Vagina (tissue), 2 donors: ENCODE measurements around the gene SEMA4B.

Experiments used
- POLR2AphosphoS5 ChIP-seq, 2 donors: sonication (generic); formaldehyde crosslinking; IDR thresholded peaks; one replicate each; pipeline ENCODE4 v1.9.0; 2017; ENCODE audit warnings: antibody characterized with exemption in 2 of 2, mild to moderate bottlenecking in 2 of 2, low read depth in 1 of 2; ENCODE audit not compliant: insufficient read depth in 1 of 2
- TF ChIP-seq, protein P1 (sequence below), 3 experiments: fragments of 450-650 bp in 2 of 3; fragments of 200-600 bp in 1 of 3; sonication (generic) in 1 of 3; IDR thresholded peaks; one replicate each; pipeline ENCODE4 v1.5.1; 2017 to 2019; ENCODE audit warnings: antibody characterized with exemption in 3 of 3, mild to moderate bottlenecking in 2 of 3, moderate library complexity in 2 of 3

DNA sequence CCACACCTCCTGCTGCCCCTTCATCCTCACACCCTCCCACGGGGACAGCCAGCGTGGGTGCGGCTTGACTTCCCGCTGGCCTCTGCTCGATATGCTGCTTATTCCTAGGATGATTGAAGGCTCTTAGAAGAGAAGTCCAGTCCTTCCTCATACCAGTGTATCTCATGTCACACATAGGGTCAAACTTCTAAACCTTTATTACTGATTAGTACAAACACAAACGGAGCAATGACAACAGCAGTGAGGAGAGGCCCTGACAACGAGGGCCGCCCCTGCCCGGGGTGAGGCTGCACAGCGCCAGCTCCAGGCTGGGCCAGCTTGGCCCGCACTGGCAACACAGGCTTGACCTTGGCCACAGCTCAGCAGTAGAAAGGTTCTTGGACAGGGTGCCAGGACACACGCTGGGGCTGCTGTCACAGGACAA is 29.0 kb downstream of the SEMA4B start:
- TF ChIP-seq, protein P1, sequence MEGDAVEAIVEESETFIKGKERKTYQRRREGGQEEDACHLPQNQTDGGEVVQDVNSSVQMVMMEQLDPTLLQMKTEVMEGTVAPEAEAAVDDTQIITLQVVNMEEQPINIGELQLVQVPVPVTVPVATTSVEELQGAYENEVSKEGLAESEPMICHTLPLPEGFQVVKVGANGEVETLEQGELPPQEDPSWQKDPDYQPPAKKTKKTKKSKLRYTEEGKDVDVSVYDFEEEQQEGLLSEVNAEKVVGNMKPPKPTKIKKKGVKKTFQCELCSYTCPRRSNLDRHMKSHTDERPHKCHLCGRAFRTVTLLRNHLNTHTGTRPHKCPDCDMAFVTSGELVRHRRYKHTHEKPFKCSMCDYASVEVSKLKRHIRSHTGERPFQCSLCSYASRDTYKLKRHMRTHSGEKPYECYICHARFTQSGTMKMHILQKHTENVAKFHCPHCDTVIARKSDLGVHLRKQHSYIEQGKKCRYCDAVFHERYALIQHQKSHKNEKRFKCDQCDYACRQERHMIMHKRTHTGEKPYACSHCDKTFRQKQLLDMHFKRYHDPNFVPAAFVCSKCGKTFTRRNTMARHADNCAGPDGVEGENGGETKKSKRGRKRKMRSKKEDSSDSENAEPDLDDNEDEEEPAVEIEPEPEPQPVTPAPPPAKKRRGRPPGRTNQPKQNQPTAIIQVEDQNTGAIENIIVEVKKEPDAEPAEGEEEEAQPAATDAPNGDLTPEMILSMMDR (IDR thresholded peaks at IDR 0.05), result no peak
- TF ChIP-seq POLR2AphosphoS5 (IDR thresholded peaks at IDR 0.05; ENCODE audit: insufficient read depth in 1 of 2, low read depth in 1 of 2), result no peak
